Fibroblast of the aortic adventitia (primary cell): ENCODE data around the gene C12orf57. TPM values are rescaled to one million over a fixed set of nuclear protein-coding genes. Genes with fewer than 3 reads are reported as not detected.

Source experiments
- DNase-seq: peaks from one replicate; pipeline ENCODE4 v3.0.0-alpha.2; 2010; ENCODE audit warnings: low read depth
- H3K4me3 ChIP-seq: 2 replicates; pipeline ENCODE4 v1.5.1; 2011; ENCODE audit warnings: low read depth, mild to moderate bottlenecking, control low read depth, low read length, moderate library complexity
- total RNA-seq: library from RNA; depleted of rRNA; stranded (reverse); fragments of >200 nt; gene quantifications from 2 replicates; pipeline ENCODE4 v1.2.3, GENCODE V29; 2012; ENCODE audit warnings: low replicate concordance
- TF ChIP-seq, protein P1 (sequence below): IDR thresholded peaks from 2 replicates; pipeline ENCODE4 v1.5.1; 2011; ENCODE audit warnings: mild to moderate bottlenecking, low read length, control low read depth, inconsistent platforms; ENCODE audit not compliant: insufficient read depth

C12orf57 gene
- total RNA-seq, 1 donor: 156 TPM

DNA sequence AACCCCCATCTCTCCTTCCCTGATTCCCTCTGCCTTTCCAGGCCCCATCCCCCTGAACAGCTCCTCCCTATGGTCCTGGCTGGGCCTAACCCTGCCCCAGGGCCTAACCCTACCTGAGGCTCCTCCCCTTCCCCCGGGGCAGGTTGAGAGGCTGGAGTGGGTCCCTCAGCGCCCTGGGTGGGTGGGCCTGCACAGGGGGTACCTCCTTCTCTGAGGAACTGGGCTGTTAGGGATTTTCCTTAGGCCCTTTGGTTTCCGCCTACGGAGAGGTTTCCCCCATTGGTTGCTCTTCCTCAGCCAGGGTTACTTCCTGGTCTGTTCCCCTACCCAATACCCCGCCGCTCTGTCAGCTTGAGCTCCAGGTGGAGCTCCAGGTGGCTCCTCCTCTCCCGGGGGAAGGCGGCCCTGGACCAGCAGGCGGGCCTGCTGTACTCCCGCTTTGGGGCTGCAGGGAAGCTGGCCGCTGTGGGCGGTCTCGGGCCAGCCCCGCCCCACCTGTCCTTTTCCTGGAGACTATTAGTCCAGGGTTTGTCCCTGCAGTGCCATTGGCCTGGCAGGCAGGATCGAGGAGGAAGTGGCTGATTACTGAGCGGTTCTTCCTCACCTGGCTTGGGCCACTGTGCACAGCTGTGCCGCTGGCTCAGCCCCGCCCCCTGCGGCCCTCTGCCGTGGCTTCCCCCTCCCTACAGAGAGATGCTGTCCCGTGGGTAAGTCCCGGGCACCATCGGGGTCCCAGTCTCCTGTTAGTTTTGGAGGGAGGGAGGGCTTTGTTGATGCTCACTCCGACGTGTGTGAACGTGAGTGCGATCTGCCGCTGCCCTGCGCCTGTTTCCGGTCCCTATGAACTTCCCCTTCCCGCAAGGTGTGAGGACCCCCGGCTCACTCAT, 2.5 kb downstream of the C12orf57 start:
- TF ChIP-seq, protein P1, sequence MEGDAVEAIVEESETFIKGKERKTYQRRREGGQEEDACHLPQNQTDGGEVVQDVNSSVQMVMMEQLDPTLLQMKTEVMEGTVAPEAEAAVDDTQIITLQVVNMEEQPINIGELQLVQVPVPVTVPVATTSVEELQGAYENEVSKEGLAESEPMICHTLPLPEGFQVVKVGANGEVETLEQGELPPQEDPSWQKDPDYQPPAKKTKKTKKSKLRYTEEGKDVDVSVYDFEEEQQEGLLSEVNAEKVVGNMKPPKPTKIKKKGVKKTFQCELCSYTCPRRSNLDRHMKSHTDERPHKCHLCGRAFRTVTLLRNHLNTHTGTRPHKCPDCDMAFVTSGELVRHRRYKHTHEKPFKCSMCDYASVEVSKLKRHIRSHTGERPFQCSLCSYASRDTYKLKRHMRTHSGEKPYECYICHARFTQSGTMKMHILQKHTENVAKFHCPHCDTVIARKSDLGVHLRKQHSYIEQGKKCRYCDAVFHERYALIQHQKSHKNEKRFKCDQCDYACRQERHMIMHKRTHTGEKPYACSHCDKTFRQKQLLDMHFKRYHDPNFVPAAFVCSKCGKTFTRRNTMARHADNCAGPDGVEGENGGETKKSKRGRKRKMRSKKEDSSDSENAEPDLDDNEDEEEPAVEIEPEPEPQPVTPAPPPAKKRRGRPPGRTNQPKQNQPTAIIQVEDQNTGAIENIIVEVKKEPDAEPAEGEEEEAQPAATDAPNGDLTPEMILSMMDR: no peak
- no peak overlapping the region for H3K4me3 ChIP-seq
- DNase-seq: no peak

DNA sequence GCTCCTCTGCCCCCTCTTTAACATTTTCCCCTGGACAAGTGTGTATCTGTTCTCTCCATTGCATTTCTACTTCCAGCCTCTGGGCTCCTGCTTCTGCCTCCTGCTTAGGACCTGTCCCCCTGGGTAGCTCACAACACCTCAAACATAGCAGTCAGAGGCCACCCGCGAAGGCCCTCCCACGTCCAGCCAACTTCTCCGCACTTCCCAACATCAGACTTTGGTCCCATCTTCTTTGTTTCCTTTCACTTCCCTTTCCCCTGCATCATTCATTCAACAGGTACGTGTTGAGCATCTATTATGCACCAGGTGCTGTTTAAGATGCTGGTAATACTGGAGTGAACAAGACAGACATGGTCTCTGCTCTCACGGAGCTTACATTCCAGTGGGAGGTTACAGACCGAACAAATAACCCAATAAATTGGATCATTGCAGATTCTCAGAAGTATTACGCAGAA, 3.1 kb downstream of the C12orf57 start:
- no peak for DNase-seq
- TF ChIP-seq, protein P1: no peak
- no peak overlapping the region for H3K4me3 ChIP-seq

DNA sequence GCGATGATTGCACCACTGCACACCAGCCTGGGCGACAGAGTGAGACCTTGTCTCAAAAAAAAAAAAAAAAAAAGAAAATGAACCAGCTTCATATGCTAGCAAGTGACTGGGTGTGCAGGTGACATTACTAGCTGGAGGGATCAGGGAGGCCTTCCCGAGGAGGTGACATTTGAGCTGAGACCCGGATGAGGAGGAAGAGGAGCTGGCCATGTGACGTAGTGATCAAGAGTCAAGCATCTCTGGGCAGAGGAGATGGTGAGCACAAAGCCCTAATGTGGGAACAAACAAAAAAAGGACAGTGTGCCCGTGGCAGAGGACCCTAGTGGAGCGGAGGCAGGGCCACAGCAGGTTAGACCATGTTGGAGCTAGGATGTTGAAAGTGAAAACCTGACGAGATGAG, 3.8 kb downstream of the C12orf57 start:
- H3K4me3 ChIP-seq: no peak overlapping the region
- TF ChIP-seq, protein P1: no peak
- no peak for DNase-seq

DNA sequence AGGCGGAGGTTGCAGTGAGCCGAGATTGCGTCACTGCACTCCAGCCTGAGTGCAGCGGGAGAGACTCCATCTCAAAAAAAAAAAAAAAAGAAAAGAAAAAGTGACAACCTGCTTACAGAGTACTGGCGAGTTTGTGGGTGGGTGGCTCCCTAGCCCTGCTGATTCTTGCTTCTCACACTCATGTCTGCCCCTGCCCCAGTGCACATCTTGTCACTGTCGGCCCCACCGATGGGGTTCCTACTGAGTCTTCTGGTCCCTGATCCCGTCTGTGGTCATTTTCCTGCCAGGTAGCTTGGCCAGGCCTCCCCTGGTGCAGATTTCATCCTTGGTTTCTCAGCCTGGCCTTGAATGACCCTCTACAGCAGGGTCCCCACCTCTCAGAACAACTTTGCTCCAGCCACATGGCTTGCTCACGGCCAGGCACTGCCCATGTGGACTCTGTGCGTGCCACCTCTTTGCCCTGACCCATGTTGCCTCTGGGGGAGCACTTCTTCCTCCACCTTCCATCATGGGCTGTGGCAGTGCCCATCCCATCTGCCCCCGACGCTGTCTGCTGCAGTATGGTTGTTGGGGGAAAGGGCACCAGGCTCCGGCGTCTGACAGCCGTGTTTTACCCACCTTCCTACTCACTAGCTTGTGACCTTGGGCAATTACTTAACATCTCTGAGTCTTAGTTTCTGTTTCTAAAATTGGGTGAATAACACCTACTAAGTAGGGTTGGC, 5.2 kb downstream of the C12orf57 start:
- TF ChIP-seq, protein P1: no peak
- no peak for DNase-seq
- no peak overlapping the region for H3K4me3 ChIP-seq

DNA sequence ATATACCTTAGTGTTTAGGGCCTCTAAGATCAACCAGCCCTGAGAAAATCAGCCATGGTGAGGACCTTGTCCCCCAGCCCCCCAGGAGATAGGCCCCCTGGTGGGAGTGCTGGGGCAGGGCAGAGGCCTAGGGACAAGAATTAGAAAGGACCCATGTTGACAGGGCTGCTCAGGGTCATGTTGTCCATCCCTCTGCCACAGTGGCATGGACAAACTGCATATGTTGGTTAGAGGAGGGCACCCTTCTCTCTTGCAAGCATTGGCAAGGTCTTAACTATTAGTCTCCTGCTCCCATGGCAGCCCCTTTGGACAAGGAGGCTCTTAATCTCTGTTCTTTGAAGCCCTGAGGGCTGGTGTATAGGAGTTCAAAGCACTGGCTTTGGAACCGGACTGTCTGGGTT, 6.6 kb downstream of the C12orf57 start:
- H3K4me3 ChIP-seq: no peak overlapping the region
- DNase-seq: no peak
- TF ChIP-seq, protein P1: peak; percentile 7

DNA sequence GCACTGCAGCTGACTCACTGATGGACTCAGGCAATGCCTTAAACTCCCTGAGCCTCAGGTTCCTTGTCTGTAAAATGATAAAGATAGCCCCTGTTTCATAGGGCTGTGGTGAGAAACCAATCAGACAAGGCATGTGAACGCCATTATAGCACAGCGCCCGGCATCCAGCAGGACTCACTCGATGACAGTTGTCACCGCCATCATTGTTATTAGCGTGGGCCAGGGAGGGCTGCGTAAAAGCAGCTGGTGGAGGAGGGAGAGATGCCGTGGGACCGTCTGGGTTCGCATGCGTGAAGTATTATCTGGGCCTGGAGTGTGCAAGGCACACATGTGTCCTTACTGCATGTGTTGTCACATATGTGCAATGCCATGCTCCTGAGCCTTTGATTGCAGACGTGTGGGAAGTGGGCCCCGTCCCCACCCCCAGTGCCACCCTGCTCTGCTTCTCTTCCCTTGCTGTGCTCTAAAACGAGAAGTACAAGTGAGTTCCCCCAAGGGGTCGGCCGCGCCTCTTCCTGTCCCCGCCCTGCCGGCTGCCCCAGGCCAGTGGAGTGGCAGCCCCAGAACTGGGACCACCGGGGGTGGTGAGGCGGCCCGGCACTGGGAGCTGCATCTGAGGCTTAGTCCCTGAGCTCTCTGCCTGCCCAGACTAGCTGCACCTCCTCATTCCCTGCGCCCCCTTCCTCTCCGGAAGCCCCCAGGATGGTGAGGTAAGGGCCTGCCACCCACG, 7.2 kb downstream of the C12orf57 start, which contains the start of gene PTPN6:
Gene PTPN6, plus strand, starts transcription at position 546 of the 730 bp plus-strand sequence. Its CDS starts 157 bp downstream, at position 703.
- H3K4me3 ChIP-seq: no peak within 1 kb of the TSS
- DNase-seq: no peak
- TF ChIP-seq, protein P1: no peak
